Neutrophil (primary cell): ENCODE results near the gene ZNF506.

Experiments
- H3K27ac ChIP-seq: fragments of 200-600 bp; sonication (generic); 2 replicates; pipeline ENCODE4 v1.5.1; 2016; ENCODE audit warnings: mild to moderate bottlenecking, moderate library complexity
- H3K27me3 ChIP-seq: fragments of 200-600 bp; sonication (generic); 2 replicates; pipeline ENCODE4 v1.6.0; 2016; ENCODE audit warnings: mild to moderate bottlenecking
- H3K36me3 ChIP-seq: fragments of 200-600 bp; sonication (generic); 2 replicates; pipeline ENCODE4 v1.5.1; 2017
- H3K4me1 ChIP-seq, 2 experiments: fragments of 200-600 bp in 1 of 2; sonication (generic) in 1 of 2; 1 replicate in 1 of 2; 2 replicates in 1 of 2; pipeline versions ENCODE4 v1.5.1 to v1.6.1; 2013 to 2016; ENCODE audit warnings: low read depth in 1 of 2, low read length in 1 of 2, mild to moderate bottlenecking in 1 of 2, moderate library complexity in 1 of 2; ENCODE audit not compliant: control insufficient read depth in 1 of 2, insufficient read depth in 1 of 2
- H3K4me3 ChIP-seq, 2 experiments: fragments of 200-600 bp in 1 of 2; sonication (generic) in 1 of 2; 1 replicate in 1 of 2; 2 replicates in 1 of 2; pipeline ENCODE4 v1.5.1; 2013 to 2016; ENCODE audit warnings: low read depth in 1 of 2, low read length in 1 of 2, mild to moderate bottlenecking in 1 of 2, moderate library complexity in 1 of 2
- H3K9me3 ChIP-seq: fragments of 200-600 bp; sonication (generic); 2 replicates; pipeline ENCODE4 v1.5.1; 2016
- CTCF ChIP-seq: fragments of 200-600 bp; sonication (generic); IDR thresholded peaks from 2 replicates; pipeline ENCODE4 v1.5.1; 2016; ENCODE audit warnings: antibody characterized with exemption

The ZNF506 gene

GRCh38 chr19:19749117-19749907 is 72.2 kb downstream of the ZNF506 start:
- Histone ChIP-seq H3K9me3 (peaks cover 5% of the 10 kb centered on the region), H3K36me3 (no peaks in the 10 kb centered on the region), H3K4me3 (no peak overlapping the region), H3K27ac (no peak overlapping the region), H3K4me1 (no peaks in the 10 kb centered on the region), H3K27me3 (no peaks in the 10 kb centered on the region)
- no peak for TF ChIP-seq CTCF

- TF ChIP-seq CTCF: no peak
- Histone ChIP-seq H3K27ac (no peak overlapping the region), H3K4me1 (no peaks in the 10 kb centered on the region), H3K27me3 (no peaks in the 10 kb centered on the region), H3K9me3 (peaks cover 5% of the 10 kb centered on the region), H3K4me3 (no peak overlapping the region), H3K36me3 (no peaks in the 10 kb centered on the region)
Observed at GRCh38 chr19:19748249-19748938, 73.2 kb downstream of the ZNF506 start.

GRCh38 chr19:19747357-19748220 is 74.0 kb downstream of the ZNF506 start:
- Histone ChIP-seq H3K9me3 (peaks cover 8% of the 10 kb centered on the region), H3K27ac (no peak overlapping the region)

GRCh38 chr19:19746286-19747213 is 75.0 kb downstream of the ZNF506 start:
- TF ChIP-seq CTCF: no peak
- H3K9me3 ChIP-seq: peaks cover 12% of the 10 kb centered on the region
- H3K4me3 ChIP-seq: no peak overlapping the region
- no peaks in the 10 kb centered on the region for H3K36me3 ChIP-seq
- H3K27ac ChIP-seq: no peak overlapping the region
- H3K27me3 ChIP-seq: no peaks in the 10 kb centered on the region
- no peaks in the 10 kb centered on the region for H3K4me1 ChIP-seq

More at GRCh38 chr19:19747357-19748220, 74.0 kb downstream of the ZNF506 start:
- no peaks in the 10 kb centered on the region for H3K27me3 ChIP-seq
- H3K36me3 ChIP-seq: no peaks in the 10 kb centered on the region
- H3K4me3 ChIP-seq: no peak overlapping the region
- no peaks in the 10 kb centered on the region for H3K4me1 ChIP-seq
- no peak for TF ChIP-seq CTCF
